ENCODE data around the gene SLC46A1.

The SLC46A1 gene

GRCh38 chr17:28379814-28380801 lies 25.9 kb downstream of the SLC46A1 start:
- no peak for DNase-seq

DNA sequence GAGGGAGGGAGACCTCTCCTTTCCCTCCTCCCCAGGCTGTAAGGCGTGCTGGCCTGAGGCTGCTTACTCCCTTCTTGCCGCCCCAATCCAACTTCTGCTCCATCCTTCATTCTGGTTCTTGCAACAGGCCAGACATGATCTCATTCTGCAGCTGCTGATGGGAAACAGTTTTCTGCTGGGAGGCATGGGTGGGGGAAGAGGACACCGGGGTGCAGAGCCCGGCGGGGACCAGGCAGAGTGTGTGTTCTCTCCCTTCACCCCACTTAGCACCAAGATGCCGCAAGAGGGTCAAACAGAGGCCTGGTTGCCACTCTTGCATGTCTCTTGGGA lies 33.1 kb downstream of the SLC46A1 start:
- DNase-seq: no peak

- no peak for DNase-seq
These were observed 33.6 kb downstream of the SLC46A1 start for GRCh38 chr17:28372203-28372944.

- peak; percentile 91 for DNase-seq
These were observed 34.5 kb downstream of the SLC46A1 start, which contains the start of gene SARM1 for GRCh38 chr17:28371245-28372202. Gene SARM1 (plus strand): TSS chr17:28371694. CDS start chr17:28372033, 339 bp downstream.

DNA sequence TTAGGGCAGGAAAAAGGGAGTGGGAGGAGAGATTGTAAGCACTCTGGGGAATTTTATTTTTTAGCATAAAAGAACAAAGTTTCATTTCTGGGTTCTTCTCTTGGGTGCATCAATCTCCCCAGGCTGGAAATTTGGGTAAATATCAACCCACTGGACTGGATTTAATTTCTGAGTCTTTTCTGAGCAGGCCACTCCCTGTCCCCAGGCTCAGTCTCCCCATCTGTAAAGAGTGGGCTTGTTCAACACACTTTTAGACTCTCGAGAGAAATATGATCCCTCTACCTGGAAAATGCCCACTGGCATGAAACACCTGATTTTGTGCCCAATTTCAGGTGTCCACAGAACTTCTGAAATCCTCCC lies 35.3 kb downstream of the SLC46A1 start:
- no peak for DNase-seq

DNA sequence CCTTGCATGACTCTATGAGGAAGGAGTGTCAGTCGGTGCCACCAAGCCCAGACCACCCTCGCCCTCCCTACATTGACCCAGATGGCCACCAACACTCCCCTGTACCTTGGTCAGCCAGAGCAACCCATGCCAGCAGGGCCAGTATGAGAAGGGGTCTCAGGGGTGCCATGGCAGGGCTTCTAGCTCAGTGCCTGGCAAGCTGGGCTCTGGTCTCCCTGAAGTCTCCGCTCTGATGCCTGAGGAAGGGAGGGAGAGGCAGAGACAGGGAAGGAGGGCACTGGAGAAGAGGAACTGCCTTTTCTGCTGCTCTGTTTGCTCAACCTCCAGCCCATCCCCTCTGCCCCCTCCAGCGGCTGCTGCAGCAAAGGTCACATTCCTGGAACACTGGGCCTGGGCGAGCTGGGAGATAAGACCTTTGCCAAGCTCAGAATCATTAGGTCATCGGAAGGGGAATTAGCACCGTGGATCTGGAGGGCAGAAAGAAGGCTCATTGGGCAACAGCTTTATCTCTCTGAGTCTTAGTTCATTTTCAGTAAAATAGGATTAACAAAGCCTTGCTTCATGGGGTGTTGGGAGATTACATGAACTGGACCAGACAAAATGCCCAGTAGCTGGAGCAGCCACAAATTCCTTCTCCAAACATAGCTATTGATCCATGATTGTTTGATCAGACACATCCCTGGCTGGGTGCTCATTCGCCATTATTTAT lies 35.8 kb downstream of the SLC46A1 start, which contains the start of gene VTN:
TSS of gene VTN (minus strand) at position 273 of the 709 bp plus-strand sequence. CDS start at position 169, 104 bp downstream.
- DNase-seq: no peak

DNA sequence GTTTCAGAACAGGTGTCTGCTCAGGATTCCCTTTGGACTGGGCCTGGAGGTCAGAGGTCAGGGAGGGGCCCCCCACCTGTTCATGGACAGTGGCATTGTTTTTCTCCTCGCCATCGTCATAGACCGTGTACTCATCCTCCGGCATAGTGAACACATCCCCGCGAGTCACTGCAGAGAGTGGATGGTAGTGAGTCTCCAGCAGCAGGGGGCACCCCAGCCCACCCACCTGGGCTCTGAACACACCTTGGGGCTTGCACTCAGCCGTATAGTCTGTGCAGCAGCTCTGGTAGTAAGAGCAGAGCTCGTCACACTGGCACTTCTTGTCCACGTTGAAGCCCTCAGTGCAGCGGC lies 36.4 kb downstream of the SLC46A1 start:
- no peak for DNase-seq

DNA sequence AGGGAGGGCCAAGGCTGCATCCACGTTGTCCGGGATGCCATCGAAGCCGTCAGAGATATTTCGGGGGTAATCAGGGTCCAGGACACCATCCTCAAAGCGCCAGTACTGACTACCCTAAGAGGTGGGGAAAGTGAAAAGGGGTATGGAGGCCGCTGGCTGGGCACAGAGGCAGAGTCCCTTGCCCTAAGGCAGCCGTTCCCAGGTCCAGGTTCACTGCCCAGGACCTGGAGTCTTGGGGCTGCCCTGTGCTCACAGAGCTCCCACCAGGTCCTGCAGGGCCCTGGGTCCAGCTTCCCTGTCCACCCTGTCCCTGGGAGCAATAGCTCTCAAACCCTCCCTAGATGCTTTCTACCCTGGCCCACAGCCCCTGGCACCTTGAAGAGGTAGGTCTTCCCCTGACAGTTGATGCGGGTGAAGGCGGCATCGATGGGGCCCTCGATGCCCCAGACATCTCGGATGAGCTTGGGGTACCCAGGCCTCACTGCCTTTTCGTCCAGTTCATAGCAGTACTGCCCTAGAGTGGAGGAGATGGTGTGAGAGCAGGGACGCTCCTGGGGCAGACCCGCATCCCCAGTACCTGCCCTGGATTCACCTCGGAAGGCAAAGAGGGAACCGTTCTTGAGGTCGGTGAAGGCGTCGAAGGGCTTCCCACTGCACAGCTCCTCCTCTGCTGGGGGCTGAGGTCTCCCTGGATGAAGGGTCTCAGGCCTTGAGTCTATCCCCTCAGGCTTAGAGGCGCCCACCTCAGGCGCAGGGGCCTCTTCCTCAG lies 36.9 kb downstream of the SLC46A1 start:
- no peak for DNase-seq

- DNase-seq: no peak
These were observed 37.6 kb downstream of the SLC46A1 start for GRCh38 chr17:28368306-28368831.

DNA sequence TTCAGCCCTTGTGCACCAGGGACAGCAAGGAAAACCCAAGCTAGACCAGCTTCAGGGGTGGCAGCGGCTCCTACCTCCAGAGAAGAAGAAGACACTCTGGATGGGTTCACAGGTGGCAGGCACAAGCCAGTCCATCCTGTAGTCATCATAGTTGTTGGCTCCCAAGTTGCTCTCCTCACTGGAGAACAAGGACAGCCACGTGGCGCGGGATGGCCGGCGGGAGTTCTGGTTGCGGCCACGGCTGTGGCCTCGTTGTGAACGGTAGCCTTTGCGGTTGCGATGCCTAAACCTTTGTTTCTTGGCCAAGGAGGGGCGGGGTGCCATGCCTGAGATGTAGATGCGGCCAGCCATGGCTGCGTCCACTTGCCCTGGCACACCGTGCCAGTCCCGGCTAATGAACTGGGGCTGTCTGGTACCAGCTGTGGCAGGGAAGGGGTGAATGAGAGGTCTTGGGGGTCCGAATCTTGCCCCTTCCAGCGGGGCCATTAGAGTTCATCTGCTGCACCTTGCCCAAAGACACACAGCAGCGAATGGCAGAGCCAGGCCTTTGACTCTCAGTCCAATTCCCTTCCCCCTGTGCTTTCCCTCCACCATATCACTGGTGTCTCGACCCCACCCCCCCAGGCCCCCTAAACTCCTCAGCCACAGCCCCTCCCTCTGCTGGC lies 38.2 kb downstream of the SLC46A1 start:
- no peak for DNase-seq

- no peak for DNase-seq
These were observed 39.4 kb downstream of the SLC46A1 start for GRCh38 chr17:28366605-28367004.

GRCh38 chr17:28365487-28365886 lies 40.5 kb downstream of the SLC46A1 start:
- DNase-seq: no peak

- no peak for DNase-seq
These were observed 41.2 kb downstream of the SLC46A1 start, which contains the start of gene SEBOX for GRCh38 chr17:28364665-28365363. Gene SEBOX (minus strand): TSS chr17:28365199. CDS start chr17:28365151, 48 bp downstream.

GRCh38 chr17:28363776-28364650 lies 42.0 kb downstream of the SLC46A1 start:
- no peak for DNase-seq

DNA sequence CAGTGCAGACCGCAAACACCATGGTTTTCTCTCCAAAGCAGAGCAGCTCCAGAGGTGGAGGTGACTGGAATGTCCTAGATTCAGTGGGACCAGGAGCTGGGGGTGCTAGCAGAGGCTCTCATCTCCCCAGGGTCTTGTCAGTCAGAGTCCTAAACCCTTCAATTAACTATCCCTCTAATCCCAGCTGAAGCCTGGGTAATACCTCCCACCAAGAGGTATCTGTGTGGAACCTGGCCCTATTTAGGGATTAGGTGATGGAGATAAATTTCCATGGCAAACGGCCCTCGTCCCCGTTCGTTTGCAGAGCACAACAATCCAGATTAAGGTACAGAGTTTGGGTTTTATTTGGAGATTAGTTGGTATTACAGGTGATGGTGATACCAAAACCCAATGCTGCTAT lies 42.8 kb downstream of the SLC46A1 start:
- DNase-seq: no peak

DNA sequence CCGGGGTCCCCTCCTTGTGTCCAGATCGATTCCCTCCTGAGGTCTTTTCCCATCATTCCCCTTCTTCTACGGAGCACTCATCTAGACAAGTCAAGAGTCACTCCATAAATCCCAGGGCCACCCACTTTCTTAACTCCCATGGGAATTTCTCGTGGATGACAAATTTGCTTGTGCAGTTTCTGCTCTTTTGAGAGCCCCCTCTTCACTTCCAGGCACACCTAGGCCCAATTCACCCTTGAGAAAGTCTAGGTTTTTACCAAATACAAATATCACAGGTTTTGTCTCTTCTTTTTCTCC lies 48.2 kb downstream of the SLC46A1 start:
- DNase-seq: no peak

- peak; percentile 97 for DNase-seq
These were observed 48.7 kb downstream of the SLC46A1 start, which contains the start of gene POLDIP2 for GRCh38 chr17:28357061-28357900. Gene POLDIP2 (minus strand): TSS chr17:28357527. CDS start chr17:28357448, 79 bp downstream.

DNA sequence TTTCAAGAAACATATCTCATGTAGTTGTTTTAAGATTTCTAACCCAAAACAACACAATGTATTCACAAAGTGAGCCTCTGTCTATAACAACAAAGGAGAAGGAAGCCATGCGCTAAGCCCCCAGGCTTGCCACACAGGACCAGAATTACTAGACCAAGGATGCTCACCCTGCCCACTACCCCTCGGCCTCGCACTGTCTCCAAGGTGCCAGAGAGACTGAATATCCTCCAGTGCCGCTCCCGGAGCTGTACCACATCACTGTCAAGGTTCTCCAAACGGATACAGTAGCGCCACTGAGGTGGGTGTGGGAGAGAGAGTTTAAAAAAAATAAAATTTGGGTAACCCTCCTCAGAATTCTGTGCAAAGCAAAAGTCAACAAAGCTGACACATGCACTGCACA lies 55.7 kb downstream of the SLC46A1 start:
- DNase-seq: no peak

Measured in CD4-positive, alpha-beta T cell treated with Interleukin-10 for 1 hour (primary cell).